Anterior cingulate cortex (tissue), 58 donors: ENCODE data around the gene PRMT5.

Experiments used
- DNase-seq, 58 donors: peaks; one replicate each; lab custom pipeline; 2025; lab: John Stamatoyannopoulos, UW

The PRMT5 gene

DNA sequence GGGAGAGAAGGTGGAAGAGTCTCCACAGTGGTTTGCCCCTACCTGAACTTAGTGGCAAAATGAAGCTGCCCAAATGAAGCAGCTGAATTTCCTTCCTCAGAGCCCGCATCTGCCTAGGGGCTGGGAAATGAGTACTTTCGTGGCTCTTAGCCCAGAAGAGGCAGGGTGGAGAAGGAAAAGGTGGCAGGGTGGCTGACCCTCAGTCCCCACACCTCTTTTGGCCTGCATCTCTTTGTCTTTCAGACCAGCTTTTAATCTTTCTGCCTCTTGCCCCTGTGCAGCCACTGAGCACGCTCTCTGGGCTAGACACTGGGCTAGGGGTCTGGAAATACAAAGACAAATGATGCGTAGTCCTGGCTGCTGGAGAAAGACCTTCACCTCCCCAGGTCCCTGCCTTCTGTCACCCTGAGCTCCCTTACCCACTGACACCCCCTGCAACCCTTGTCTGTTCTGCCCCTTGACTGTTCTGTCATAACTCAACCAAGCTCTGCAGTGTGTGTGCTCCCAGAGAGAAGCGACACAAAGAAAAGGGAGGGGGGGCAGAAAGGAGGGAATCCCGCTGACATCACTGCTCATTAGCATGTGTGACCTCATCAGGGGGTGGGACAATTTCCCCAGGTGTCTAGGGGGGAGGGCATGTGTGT lies 46.5 kb downstream of the PRMT5 start:
- DNase-seq, result peak in 26 of 58 donors; percentile 10 to 66 (median 30)

DNA sequence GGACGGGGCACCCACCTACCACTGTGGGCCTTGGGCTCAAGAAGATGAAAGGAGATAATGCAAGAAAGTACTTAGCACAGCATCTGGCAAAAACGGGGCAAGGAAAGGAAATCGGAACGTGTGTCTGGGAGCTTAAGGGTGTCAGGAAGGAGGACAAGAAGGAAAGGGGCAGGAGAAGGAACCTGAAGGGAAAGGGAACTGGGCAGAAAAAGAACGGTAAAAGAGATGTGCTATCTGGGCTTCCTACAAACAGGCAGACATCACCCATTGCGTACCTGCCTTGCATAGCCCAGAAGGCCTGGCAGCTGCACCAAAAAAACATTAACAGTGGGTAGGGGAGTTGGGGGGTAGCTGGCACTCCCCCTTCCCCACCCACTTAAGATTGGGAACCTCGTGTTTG lies 47.1 kb downstream of the PRMT5 start:
- DNase-seq, result no peak

DNA sequence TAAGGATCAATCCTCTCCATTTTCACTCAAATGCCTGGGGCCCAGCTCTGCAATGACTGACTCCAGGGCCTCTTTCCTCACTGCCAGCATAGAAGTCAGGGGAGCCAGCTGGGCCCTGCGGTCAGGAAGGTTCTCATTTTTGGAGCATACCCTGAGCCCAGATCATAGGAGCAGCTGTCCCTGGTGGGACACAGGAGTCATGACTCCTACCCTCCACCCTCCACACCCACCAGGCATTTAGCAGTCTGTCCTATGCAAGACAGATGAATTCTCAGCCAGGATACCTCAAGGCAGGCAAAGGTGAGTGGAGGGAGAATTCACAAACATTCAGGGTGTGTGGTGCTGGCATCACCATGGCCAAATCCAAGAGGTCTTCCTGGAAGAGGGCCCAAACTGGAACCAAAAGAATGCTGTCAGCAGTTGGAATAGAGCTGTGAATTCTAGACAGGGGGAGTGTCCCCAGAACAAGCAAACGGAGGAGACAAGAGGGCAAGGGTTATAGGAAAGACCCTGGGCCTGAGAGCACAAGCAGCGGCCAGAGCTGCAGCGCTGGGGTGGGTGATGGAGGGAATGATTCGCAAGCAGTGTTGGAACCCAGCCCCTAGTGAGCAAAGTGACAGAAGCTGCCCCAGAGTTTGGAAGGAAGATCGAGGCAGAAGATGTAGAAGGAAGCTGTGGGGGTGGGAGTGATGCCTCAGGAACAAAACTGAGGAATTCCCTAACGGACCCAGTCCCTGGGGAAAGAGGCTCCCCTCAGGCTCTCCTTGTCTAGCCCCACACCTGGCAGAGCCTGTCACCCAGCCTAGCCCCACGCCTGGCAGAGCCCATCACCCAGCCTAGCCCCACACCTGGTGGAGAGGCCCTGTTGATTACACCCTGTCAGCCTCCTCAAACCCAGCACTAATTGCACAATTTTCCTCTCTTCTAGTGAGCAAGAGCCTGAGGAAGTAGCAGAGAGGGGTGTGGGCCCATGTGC lies 50.6 kb downstream of the PRMT5 start:
- DNase-seq, result no peak

DNA sequence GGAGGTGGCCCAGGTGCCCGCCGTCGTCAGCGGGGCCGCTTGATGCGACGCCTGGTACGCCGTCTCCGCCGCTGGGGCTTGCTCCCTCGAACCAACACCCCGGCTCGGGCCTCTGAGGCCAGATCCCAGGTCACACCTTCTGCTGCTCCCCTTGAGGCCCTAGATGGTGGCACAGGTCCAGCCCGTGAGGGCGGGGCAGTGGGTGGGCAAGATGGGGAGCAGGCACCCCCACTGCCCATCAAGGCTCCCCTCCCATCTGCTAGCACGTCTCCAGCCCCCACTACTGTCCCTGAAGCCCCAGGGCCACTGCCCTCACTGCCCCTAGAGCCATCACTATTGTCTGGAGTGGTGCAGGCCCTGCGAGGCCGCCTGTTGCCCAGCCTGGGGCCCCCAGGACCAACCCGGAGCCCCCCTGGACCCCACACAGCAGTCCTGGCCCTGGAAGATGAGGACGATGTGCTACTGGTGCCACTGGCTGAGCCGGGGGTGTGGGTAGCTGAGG lies 52.1 kb downstream of the PRMT5 start:
- DNase-seq, result no peak

DNA sequence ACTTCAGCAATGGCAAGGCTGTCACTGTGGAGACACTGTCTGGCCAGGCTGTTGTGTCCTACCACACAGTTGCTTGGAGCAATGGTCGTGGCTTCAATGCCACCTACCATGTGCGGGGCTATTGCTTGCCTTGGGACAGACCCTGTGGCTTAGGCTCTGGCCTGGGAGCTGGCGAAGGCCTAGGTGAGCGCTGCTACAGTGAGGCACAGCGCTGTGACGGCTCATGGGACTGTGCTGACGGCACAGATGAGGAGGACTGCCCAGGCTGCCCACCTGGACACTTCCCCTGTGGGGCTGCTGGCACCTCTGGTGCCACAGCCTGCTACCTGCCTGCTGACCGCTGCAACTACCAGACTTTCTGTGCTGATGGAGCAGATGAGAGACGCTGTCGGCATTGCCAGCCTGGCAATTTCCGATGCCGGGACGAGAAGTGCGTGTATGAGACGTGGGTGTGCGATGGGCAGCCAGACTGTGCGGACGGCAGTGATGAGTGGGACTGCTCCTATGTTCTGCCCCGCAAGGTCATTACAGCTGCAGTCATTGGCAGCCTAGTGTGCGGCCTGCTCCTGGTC lies 53.3 kb downstream of the PRMT5 start:
- no peak for DNase-seq

DNA sequence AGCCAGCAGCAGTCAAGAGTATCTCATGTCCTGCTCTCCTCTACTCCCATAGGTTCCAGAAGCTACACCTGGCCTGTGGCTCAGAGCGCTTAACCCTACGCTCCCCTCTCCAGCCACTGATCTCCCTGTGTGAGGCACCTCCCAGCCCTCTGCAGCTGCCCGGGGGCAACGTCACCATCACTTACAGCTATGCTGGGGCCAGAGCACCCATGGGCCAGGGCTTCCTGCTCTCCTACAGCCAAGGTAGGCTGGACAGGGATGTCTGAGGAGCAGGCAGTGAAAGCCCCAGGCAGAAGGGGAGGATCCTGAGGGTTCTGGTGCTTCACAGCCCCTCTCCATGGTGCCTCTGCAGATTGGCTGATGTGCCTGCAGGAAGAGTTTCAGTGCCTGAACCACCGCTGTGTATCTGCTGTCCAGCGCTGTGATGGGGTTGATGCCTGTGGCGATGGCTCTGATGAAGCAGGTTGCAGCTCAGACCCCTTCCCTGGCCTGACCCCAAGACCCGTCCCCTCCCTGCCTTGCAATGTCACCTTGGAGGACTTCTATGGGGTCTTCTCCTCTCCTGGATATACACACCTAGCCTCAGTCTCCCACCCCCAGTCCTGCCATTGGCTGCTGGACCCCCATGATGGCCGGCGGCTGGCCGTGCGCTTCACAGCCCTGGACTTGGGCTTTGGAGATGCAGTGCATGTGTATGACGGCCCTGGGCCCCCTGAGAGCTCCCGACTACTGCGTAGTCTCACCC lies 54.0 kb downstream of the PRMT5 start:
- DNase-seq, result no peak

DNA sequence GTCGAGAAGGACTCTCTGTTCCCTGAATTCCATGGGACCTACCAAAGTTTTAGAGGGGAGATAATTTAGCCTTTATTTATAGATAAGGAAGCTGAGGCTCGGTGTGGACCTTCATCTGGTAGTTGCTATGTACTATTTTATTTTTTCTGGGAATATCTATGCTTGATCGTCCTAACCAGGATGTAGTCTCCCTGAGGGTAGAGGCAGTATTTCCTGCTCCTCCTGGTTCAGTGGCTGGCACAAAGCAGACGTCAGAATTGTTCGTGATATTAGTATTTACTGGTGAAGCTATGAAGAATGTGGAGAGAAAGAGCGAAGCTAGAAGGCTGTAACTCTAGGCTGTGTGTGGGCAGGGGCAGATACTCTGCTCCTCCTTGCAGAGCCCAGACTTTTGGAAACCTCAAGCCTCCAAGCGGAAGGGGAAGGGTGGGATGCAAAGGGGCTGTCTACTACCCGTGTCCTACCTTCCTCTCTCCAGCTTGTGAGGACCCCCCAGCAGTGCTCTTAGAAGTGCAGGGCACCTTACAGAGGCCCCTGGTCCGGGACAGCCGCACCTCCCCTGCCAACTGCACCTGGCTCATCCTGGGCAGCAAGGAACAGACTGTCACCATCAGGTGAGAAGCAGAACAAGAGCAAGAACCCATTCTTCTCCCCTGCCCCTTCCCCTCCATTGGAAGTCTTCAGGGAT lies 56.2 kb downstream of the PRMT5 start:
- no peak for DNase-seq

DNA sequence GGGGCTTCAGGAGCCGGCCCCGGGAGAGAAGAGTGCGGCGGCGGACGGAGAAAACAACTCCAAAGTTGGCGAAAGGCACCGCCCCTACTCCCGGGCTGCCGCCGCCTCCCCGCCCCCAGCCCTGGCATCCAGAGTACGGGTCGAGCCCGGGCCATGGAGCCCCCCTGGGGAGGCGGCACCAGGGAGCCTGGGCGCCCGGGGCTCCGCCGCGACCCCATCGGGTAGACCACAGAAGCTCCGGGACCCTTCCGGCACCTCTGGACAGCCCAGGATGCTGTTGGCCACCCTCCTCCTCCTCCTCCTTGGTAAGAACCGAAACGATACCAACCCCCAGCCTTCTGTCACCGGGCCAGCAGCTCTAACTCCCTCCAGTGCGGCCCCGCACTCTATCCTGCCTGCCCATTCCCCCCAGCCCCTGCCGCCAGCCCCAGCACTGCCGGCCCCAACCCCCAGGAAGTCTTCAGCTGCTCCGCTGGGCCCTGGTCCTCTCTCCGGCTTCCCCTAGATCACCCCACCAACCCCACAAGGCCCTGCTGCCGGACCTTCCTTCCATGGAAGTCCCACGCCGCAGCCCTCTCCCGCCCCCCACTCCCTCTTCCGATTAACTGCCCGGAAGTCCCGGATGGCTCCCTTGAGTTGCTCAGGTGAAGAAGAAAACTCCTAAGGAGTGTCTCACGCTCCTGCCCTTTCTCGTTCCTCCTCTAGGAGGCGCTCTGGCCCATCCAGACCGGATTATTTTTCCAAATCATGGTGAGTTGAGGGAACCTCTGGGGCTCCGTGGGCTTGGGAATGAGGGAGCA lies 56.9 kb downstream of the PRMT5 start:
- peak in 45 of 58 donors; percentile 21 to 79 (median 53) for DNase-seq

DNA sequence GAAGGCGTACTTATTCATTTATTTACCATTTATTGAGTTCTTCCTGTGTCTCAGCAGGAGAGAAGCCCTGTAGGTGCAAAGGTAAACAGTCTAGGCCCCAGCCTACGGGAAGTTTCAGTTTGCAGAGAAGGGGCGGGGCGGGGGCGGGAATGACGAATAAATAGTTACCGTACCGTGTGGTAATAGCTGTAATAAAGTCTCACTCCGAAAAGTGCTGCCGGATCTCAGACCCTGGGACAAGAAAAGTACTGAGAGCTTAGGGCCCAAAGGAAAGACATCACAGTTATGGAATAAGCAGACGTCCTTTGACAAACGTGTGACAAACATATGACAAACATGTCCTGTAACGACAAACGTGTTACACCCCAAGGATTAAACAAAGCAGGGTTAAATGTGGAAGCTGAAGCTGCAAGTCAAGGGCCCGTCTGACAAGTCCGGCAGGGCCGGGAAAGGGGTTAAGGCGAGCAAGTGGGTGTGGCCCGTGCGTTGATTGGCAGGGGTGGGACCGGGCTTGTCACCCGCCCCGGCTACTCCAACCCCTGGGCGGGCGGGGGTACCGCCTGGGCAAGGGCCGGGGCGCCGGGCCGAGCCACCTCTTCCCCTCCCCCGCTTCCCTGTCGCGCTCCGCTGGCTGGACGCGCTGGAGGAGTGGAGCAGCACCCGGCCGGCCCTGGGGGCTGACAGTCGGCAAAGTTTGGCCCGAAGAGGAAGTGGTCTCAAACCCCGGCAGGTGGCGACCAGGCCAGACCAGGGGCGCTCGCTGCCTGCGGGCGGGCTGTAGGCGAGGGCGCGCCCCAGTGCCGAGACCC lies 57.7 kb downstream of the PRMT5 start, which contains the start of gene LRP10:
LRP10 (plus strand) TSS at position 517 of the 809 bp plus-strand sequence. CDS start 564 bp downstream, outside the sequence.
- peak in 54 of 58 donors; percentile 32 to 95 (median 83) for DNase-seq

DNA sequence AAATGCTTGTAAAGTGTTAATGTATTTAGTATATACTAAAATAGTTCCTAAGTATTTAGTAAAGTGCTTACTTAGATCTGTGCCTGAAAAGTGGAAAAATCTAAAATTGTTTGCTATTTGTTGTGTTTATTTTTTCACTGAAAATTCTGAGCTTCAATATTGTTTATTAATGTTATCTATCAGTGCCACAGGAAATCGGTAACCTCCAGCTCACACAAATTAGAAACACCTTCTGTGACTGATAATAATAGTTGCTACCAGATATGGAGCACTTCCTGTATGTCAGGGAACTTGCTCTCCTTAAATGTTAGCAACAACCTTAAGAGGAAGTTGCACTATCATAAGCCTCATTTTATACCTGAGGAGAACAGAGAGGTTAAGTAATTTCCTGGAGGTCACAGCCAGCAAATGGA lies 58.4 kb downstream of the PRMT5 start:
- DNase-seq, result no peak
